WERI-Rb-1 (cell line): ENCODE measurements around the gene AKAP8L.

Experiments used
- DNase-seq: peaks from one replicate; pipeline ENCODE4 v3.0.0-alpha.2; 2020
- H3K27ac ChIP-seq: fragments of 250-450 bp; sonication (Bioruptor Pico); 2 replicates; pipeline ENCODE4 v1.5.1; 2020; ENCODE audit warnings: mild to moderate bottlenecking, moderate library complexity
- H3K27me3 ChIP-seq: fragments of 250-450 bp; sonication (Bioruptor Pico); 2 replicates; pipeline ENCODE4 v1.5.1; 2021; ENCODE audit warnings: mild to moderate bottlenecking, low read depth, moderate library complexity; ENCODE audit not compliant: insufficient read depth, severe bottlenecking
- H3K36me3 ChIP-seq: fragments of 250-450 bp; sonication (Bioruptor Pico); 2 replicates; pipeline ENCODE4 v1.5.1; 2020; ENCODE audit warnings: mild to moderate bottlenecking, moderate library complexity
- H3K4me3 ChIP-seq: 2 replicates; pipeline ENCODE4 v1.5.1; 2011; ENCODE audit warnings: low read depth, mild to moderate bottlenecking, control low read depth, low read length
- H3K9me3 ChIP-seq: fragments of 250-450 bp; sonication (Bioruptor Pico); 2 replicates; pipeline ENCODE4 v1.5.1; 2021; ENCODE audit warnings: mild to moderate bottlenecking, moderate library complexity; ENCODE audit not compliant: severe bottlenecking
- TF ChIP-seq, protein P1 (sequence below): IDR thresholded peaks from 2 replicates; pipeline ENCODE4 v1.5.1; 2011; ENCODE audit warnings: low read depth, mild to moderate bottlenecking, control low read depth, inconsistent platforms, low read length

AKAP8L gene

DNA sequence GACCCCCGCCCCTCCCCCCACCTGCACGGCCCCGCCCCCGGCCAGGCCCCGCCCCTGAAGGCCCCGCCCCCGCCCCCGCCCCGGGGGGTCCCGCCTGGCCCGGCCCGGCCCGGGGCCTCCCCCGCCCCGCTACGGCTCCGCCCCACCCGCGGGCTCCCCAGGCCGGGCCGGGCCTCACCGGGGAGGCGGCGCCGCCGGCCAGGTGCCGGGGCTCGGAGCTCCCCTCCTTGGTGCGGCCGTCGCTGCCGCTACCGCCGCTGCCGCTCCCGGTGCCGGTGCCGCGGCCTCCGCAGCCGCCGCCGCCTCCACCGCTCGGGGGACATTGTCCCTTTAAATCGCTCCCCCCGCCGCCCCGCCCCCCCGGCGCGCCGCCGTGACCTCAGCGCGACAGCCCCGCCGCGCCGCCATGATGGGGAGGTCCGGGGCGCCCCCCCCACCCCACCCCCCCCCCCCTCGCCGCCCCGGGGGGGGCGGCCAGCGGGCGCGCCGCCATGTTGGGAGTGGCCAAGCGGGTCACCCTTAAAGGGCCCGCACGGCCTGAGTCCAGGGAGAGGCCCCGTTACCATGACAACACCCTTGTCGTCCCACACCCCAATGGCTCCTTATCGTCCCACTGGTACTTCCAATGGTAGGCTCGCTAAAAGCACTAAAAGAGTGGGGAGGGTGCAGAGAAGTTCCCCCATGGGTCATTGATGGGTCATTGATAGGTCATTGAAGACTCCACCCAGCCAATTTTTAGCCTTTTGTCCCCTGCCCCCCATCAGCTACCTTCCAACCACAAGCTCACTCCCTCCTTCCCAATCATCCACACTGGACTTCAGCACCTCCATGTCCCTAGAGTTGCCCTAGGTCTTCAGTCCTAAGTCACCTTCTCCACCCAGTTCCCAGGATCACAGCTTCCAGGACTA is 31.1 kb upstream of the AKAP8L start, which contains the start of gene WIZ:
Gene WIZ (minus strand): TSS at position 337 of the 908 bp plus-strand sequence. CDS start 1,649 bp downstream, outside the sequence.
- peak within 1 kb of the TSS; percentile 63 for H3K4me3 ChIP-seq
- peak; percentile 86 for DNase-seq
- peaks cover under 1% of the 10 kb centered on the region for H3K27me3 ChIP-seq
- H3K27ac ChIP-seq: no peak within 1 kb of the TSS
- TF ChIP-seq, protein P1, sequence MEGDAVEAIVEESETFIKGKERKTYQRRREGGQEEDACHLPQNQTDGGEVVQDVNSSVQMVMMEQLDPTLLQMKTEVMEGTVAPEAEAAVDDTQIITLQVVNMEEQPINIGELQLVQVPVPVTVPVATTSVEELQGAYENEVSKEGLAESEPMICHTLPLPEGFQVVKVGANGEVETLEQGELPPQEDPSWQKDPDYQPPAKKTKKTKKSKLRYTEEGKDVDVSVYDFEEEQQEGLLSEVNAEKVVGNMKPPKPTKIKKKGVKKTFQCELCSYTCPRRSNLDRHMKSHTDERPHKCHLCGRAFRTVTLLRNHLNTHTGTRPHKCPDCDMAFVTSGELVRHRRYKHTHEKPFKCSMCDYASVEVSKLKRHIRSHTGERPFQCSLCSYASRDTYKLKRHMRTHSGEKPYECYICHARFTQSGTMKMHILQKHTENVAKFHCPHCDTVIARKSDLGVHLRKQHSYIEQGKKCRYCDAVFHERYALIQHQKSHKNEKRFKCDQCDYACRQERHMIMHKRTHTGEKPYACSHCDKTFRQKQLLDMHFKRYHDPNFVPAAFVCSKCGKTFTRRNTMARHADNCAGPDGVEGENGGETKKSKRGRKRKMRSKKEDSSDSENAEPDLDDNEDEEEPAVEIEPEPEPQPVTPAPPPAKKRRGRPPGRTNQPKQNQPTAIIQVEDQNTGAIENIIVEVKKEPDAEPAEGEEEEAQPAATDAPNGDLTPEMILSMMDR: no peak
- no peaks in the 10 kb centered on the region for H3K9me3 ChIP-seq
- H3K36me3 ChIP-seq: no peaks in the 10 kb centered on the region

DNA sequence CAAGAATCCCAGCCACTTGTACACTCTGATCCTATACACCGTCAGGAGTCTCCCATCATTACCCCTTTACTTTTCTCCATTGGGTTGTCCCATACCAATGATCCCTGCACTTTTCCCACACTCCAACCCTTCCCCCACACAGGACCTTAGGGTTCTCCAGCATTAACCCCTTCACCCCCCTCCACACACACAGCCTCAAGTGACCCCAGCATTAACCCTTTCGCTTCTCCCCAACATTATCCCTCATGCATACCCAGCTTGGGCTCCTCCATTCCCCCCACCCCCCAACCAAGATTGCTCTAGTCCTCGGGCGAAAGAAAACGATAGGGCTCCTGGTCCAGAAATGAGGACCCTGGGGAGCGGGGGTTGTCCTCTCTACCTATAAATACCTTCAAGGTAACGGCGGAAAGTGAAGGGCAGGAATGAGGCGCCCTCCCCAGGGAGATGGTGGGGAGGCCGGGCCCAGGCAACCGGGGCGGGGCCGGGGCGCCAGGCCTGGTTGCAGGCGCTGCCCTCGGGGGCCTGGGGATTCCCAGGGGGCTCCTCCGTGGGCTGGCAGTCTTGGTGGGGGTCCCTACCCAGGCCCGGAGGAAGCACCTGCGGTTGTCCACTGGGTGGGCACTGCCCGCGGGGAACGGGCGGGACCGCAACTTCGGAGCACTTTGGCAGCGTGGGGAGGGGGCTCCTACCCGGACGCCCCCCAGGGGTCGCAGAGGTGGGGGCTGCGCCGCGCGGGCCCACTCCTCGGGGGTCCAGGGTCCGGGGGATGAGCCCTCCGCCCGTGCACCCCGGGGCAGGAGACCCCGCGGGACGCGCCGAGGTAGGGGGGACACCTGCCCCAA is 30.2 kb upstream of the AKAP8L start:
- Histone ChIP-seq H3K36me3 (no peaks in the 10 kb centered on the region), H3K27me3 (no peaks in the 10 kb centered on the region), H3K27ac (no peak overlapping the region), H3K9me3 (no peaks in the 10 kb centered on the region), H3K4me3 (peak overlapping the region; percentile 63)
- TF ChIP-seq, protein P1: no peak
- no peak for DNase-seq

DNA sequence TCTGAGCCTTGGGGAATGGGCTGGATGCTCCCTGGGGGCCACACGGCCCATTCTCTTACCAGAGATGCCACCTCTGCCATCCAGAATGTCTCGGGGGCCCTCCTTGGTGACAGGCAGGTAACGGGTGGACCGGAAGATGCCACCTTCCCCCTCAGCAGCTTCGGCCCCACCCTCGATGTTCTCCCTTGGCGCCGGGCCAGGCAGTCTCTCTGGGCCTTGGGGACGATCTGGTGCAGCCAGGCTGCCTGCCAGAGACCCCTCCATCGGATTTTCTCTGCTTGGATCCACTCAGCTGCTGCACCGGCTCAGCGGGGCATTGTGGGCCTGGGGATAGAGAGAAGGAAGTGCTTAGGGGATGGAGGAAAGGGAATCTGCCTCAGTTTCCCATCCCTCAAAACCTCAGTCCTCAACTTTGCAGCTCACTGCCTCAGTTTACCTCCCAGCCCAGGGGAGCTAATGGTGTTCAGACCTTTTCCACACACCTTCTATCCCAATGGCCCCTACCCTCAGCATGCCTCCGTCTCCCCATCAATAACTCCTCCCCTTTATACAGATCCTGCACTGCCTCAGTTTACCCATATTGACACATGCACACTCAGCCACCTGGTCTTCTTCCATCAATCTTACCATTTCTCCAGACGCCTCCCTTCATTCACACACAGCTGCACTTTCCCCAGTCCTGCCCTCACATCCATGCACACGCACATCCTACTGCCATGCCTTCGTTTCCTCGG is 29.4 kb upstream of the AKAP8L start:
- Histone ChIP-seq H3K9me3 (no peaks in the 10 kb centered on the region), H3K4me3 (no peak overlapping the region), H3K36me3 (no peaks in the 10 kb centered on the region), H3K27ac (no peak overlapping the region), H3K27me3 (no peaks in the 10 kb centered on the region)
- DNase-seq: no peak
- TF ChIP-seq, protein P1: no peak

DNA sequence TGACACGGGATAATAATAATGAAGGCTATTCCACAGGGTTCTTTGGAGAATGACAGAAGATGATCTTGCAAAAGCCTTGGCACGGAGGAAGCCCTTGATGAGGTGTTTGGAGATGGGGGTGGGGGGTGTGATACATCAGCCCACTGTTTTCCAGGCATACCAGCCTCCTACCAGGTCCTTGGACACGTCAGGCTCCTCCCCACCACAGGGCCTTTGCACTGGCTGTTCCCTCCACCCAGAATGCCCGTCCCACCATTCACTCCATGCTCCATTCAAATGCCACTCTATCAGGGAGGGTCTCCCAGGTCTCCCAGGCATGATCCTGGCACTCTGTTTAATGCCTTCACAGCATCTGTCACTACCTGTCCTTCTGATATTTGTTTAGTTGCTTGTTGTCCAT is 28.3 kb upstream of the AKAP8L start:
- TF ChIP-seq, protein P1: no peak
- Histone ChIP-seq H3K27ac (no peak overlapping the region), H3K27me3 (no peaks in the 10 kb centered on the region), H3K4me3 (no peak overlapping the region), H3K9me3 (no peaks in the 10 kb centered on the region), H3K36me3 (no peaks in the 10 kb centered on the region)
- no peak for DNase-seq

DNA sequence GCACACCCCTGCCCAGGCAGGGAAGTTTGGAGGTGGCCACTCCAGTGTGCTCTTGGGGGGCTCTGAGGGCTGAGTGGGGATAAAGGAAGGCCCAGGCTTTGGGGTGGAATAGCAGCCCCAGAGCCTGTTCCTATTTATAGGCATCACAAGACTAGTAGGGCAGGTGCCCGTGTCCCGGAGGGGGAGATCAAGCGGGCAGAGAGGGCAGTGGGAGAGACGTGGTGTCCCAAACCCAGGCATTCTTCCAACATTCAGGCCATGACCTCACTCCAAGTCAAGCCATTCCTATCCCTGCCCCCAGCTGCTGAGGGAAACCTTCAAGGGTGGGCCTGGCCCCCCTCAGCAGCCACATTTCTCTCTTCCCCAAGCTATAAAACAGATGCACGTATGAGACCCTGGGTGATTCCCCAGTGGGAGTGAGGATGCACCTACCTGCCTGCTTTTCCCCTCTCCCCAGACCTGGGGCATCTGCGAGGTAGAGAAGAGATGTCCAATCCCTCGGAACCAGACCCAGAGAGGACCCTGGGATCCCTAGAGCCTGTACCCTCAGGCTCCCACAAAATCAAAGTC is 27.1 kb upstream of the AKAP8L start:
- Histone ChIP-seq H3K9me3 (no peaks in the 10 kb centered on the region), H3K4me3 (no peak overlapping the region), H3K27me3 (no peaks in the 10 kb centered on the region), H3K36me3 (no peaks in the 10 kb centered on the region), H3K27ac (no peak overlapping the region)
- TF ChIP-seq, protein P1: no peak
- DNase-seq: no peak
